Psoas muscle (tissue), 8 donors: ENCODE data around the gene SCGB1C1. TPM values are rescaled to one million over a fixed set of nuclear protein-coding genes. Genes with fewer than 3 reads are reported as not detected.

ENCODE experiments used
- ATAC-seq, 4 donors: fragments of 200-7000 bp; cut with Tn5 transposase; one replicate each; pipeline ENCODE4 v1.9.1; 2020; ENCODE audit warnings: moderate library complexity in 3 of 4, mild to moderate bottlenecking in 2 of 4
- DNase-seq, 2 donors: peaks; one replicate each; pipeline ENCODE4 v3.0.0-alpha.2; 2020
- H3K27ac ChIP-seq: fragments of 200-600 bp; one replicate; pipeline ENCODE4 v1.8.0; 2022
- H3K27me3 ChIP-seq, 3 donors: fragments of 200-600 bp in 1 of 3; one replicate each; pipeline versions ENCODE4 v1.6.1 to v1.8.0; 2013 to 2022; ENCODE audit warnings: low read length in 2 of 3, mild to moderate bottlenecking in 2 of 3, moderate library complexity in 1 of 3; ENCODE audit not compliant: insufficient read depth in 3 of 3
- H3K36me3 ChIP-seq, 2 donors: fragments of 200-600 bp in 1 of 2; one replicate each; pipeline versions ENCODE4 v1.6.1 to v1.8.0; 2013 to 2022; ENCODE audit warnings: low read depth in 1 of 2, mild to moderate bottlenecking in 1 of 2, moderate library complexity in 1 of 2; ENCODE audit not compliant: insufficient read depth in 1 of 2
- H3K4me1 ChIP-seq: fragments of 200-600 bp; one replicate; pipeline ENCODE4 v1.8.0; 2022
- H3K4me3 ChIP-seq: fragments of 200-600 bp; one replicate; pipeline ENCODE4 v1.8.0; 2022; ENCODE audit warnings: mild to moderate bottlenecking
- H3K9me3 ChIP-seq: fragments of 200-600 bp; one replicate; pipeline ENCODE4 v1.8.0; 2022
- CTCF ChIP-seq: fragments of 200-600 bp; IDR thresholded peaks from one replicate; pipeline ENCODE4 v1.8.0; 2022; ENCODE audit warnings: antibody characterized with exemption
- WGBS, 3 donors: extraction: QIAGEN DNeasy Blood & Tissue Kit; methylation state at CpG; one replicate each; pipeline versions ENCODE4 v1.1.6 to v1.1.7; 2013; 5-methylcytosine and 5-hydroxymethylcytosine counted together
- intact Hi-C, 2 donors: fragments of 100-400 bp; cut with DNase I; formaldehyde crosslinking; loops; one replicate each; pipeline versions ENCODE4 v1.11.0 to v1.14.2; 2022
- polyA plus RNA-seq, 3 donors: library from polyadenylated mRNA; stranded (reverse); fragments of 200-250 nt; gene quantifications; one replicate each; pipeline ENCODE4 v1.2.3, GENCODE V29; 2013
- total RNA-seq, 4 donors: library from RNA; stranded (reverse); fragmentation: NEBNext Ultra II Directional in 2 of 4; extraction: Animal tissue kit (Norgen Biotek cat#: 25700) in 2 of 4; gene quantifications; one replicate each; pipeline versions ENCODE4 v1.2.1 to v1.2.4, GENCODE V29; 2021 to 2023
- donor health status: healthy with polysubstance abuse.
- donor health status: DM: no; HTN: no; CAD: no; lungs with moderate emphysema.
- donor health status: Bipolar disorder and iron deficiency.
- donor health status: healthy.
- donor health status: DM: yes; HTN: yes; CAD: no.
- donor health status: DM: no; HTN: no; CAD: no.
- donor health status: DM: no; HTN: no; CAD: no.
- donor health status: DM: yes; HTN: yes; CAD: no.

Gene SCGB1C1
- total and polyA plus RNA-seq, 7 donors = not detected

- Histone ChIP-seq H3K4me1 (peaks cover 44% of the 10 kb centered on the region), H3K27ac (no peak overlapping the region), H3K9me3 (no peaks in the 10 kb centered on the region), H3K36me3 (peaks cover 9 to 66% of the 10 kb centered on the region in 2 donors), H3K4me3 (no peak overlapping the region), H3K27me3 (no peaks in the 10 kb centered on the region)
- 69 to 90% (median 85%) methylated on average over 1 of the region's 1 CpG for WGBS, 3 donors
- intact Hi-C loops = no loop called here
- TF ChIP-seq CTCF = no peak
- DNase-seq (no peak), ATAC-seq (no peak)
These were observed 47.4 kb downstream of the SCGB1C1 start for GRCh38 chr11:240315-240714.

DNA sequence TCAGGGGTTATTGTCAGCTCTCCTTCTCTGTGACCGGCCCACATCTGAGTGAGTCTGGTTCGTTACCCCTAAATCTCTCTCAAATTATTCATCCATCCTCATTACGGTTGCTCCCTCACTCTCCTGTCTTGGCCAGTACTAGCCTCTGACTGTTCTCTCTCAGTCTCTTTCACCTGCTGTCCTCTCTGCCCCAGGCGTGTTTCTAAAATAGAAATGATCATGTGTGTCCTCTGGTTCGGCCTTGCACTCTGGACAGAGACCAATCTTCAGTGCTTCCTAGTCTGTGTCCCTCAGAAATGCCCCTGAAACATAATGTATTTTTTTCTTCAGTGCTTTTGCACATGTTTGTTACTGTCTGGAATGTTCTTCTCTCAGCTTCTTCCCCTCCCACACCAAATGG is 48.8 kb downstream of the SCGB1C1 start:
- ATAC-seq (peak; percentile 65 to 73 (median 70)), DNase-seq (no peak)
- H3K4me1 ChIP-seq = peaks cover 41% of the 10 kb centered on the region
- peaks cover 9 to 78% of the 10 kb centered on the region in 2 donors for H3K36me3 ChIP-seq
- peak overlapping the region; percentile 44 for H3K27ac ChIP-seq
- no peak for TF ChIP-seq CTCF
- no peak overlapping the region for H3K4me3 ChIP-seq
- intact Hi-C loops = no loop called here
- H3K27me3 ChIP-seq = no peaks in the 10 kb centered on the region
- 51 to 55% (median 52%) methylated on average over 5 of the region's 5 CpGs for WGBS, 3 donors
- H3K9me3 ChIP-seq = no peaks in the 10 kb centered on the region

Other genes with a start within 250 kb of the SCGB1C1 start
- 10 to 100 TPM; 11.8 to 27.7 (median 20.2) TPM for gene BET1L, start 14.3 kb downstream of the SCGB1C1 start, total RNA-seq
- gene BET1L, start 14.3 kb downstream of the SCGB1C1 start, polyA plus RNA-seq = 10 to 100 TPM; 12.1 to 19.9 (median 18.0) TPM
- gene RIC8A, start 14.6 kb downstream of the SCGB1C1 start, total RNA-seq = 10 to 100 TPM; 34.4 to 54.8 (median 37.9) TPM
- 10 to 100 TPM; 30.2 to 66.9 (median 57.8) TPM for gene RIC8A, start 14.6 kb downstream of the SCGB1C1 start, polyA plus RNA-seq
- gene SIRT3, start 43.3 kb downstream of the SCGB1C1 start, total RNA-seq = 10 to 100 TPM; 15.0 to 23.2 (median 16.7) TPM
- gene SIRT3, start 43.3 kb downstream of the SCGB1C1 start, polyA plus RNA-seq = 10 to 100 TPM; 10.4 to 14.7 (median 12.3) TPM
- 100 to 1,000 TPM; 108 to 190 (median 149) TPM for gene PSMD13, start 43.9 kb downstream of the SCGB1C1 start, total RNA-seq
- 100 to 1,000 TPM; 171 to 265 (median 258) TPM for gene PSMD13, start 43.9 kb downstream of the SCGB1C1 start, polyA plus RNA-seq
- gene NLRP6, start 85.3 kb downstream of the SCGB1C1 start, total RNA-seq = under 1 TPM in 2 of 4 donors, not detected in 2; 0.10 to 0.17 TPM
- under 1 TPM in 2 of 3 donors, not detected in 1; 0.03 to 0.04 TPM for gene NLRP6, start 85.3 kb downstream of the SCGB1C1 start, polyA plus RNA-seq
- 1 to 10 TPM; 2.9 to 5.1 (median 3.9) TPM for gene PGGHG, start 96.0 kb downstream of the SCGB1C1 start, total RNA-seq
- gene PGGHG, start 96.0 kb downstream of the SCGB1C1 start, polyA plus RNA-seq = 1 to 10 TPM; 2.7 to 8.6 (median 4.0) TPM
- not detected for gene IFITM5, start 106.4 kb downstream of the SCGB1C1 start, total RNA-seq
- gene IFITM5, start 106.4 kb downstream of the SCGB1C1 start, polyA plus RNA-seq = not detected
- gene IFITM2, start 114.7 kb downstream of the SCGB1C1 start, total RNA-seq = 100 to 1,000 TPM; 131 to 161 (median 136) TPM
- 100 to 1,000 TPM; 109 to 371 (median 181) TPM for gene IFITM2, start 114.7 kb downstream of the SCGB1C1 start, polyA plus RNA-seq
- gene IFITM1, start 121.0 kb downstream of the SCGB1C1 start, total RNA-seq = 100 to 1,000 TPM in 1 of 4 donors, 10 to 100 TPM in 3; 44.0 to 105 (median 71.3) TPM
- 100 to 1,000 TPM in 1 of 3 donors, 10 to 100 TPM in 2; 39.7 to 107 (median 69.7) TPM for gene IFITM1, start 121.0 kb downstream of the SCGB1C1 start, polyA plus RNA-seq
- gene IFITM3, start 127.8 kb downstream of the SCGB1C1 start, total RNA-seq = 100 to 1,000 TPM; 136 to 234 (median 202) TPM
- 100 to 1,000 TPM; 186 to 557 (median 260) TPM for gene IFITM3, start 127.8 kb downstream of the SCGB1C1 start, polyA plus RNA-seq
- under 1 TPM in 3 of 4 donors, not detected in 1; 0.06 to 0.12 (median 0.06) TPM for gene B4GALNT4, start 176.4 kb downstream of the SCGB1C1 start, total RNA-seq
- under 1 TPM; 0.04 to 0.27 (median 0.05) TPM for gene B4GALNT4, start 176.4 kb downstream of the SCGB1C1 start, polyA plus RNA-seq
- gene PKP3, start 201.1 kb downstream of the SCGB1C1 start, total RNA-seq = under 1 TPM in 3 of 4 donors, not detected in 1; 0.15 to 0.75 (median 0.25) TPM
- under 1 TPM in 2 of 3 donors, not detected in 1; 0.10 to 0.13 TPM for gene PKP3, start 201.1 kb downstream of the SCGB1C1 start, polyA plus RNA-seq
- gene SIGIRR, start 221.9 kb downstream of the SCGB1C1 start, total RNA-seq = 10 to 100 TPM in 3 of 4 donors, 1 to 10 TPM in 1; 9.9 to 15.9 (median 10.8) TPM
- 10 to 100 TPM; 19.2 to 28.1 (median 20.3) TPM for gene SIGIRR, start 221.9 kb downstream of the SCGB1C1 start, polyA plus RNA-seq
- under 1 TPM in 3 of 4 donors, not detected in 1; 0.09 to 0.59 (median 0.46) TPM for gene ANO9, start 248.9 kb downstream of the SCGB1C1 start, total RNA-seq
- under 1 TPM; 0.10 to 0.15 (median 0.10) TPM for gene ANO9, start 248.9 kb downstream of the SCGB1C1 start, polyA plus RNA-seq